ENCODE results near the gene ADAD2.

The ADAD2 gene

DNA sequence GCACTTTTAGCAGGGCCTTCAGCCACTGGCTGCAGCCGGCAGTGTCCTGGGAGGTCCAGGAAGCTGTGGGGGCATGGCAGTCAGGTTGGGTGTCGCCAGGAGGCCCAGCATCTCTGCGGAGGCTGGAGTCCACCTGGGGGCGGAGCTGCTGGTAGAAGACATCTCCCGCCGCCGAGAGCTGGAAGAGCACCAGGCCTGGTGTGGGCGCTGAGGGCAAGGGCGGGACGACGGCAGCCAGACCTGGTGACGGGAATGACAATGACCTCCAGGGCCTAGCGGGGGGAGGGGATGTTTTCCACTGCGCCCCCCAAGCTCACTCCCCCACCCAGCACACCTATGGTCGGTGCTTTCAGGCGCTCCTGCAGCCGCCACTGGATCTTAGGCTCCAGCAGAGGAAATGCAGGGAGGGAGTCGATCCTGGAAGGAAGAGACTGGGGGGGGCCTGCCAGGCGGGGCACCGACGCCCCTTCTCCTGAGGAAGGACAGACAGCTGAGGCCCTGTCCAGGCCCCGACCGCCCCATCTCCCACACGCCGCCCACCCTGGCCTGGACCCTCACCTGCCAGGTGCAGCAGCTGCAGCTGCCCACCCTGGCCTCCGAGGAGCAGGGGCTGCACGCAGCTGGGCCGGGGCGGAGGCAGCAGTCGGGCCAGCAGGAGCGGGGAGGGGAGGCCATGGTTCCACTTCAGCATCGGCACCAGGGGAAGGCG lies 11.2 kb upstream of the ADAD2 start:
- no peak for TF ChIP-seq JUND (IDR thresholded peaks at IDR 0.05; ENCODE audit: low read depth)
- in situ Hi-C loops (cut with HindIII; ENCODE audit: low pct_unique_long_range_greater_than_20kb, low sequenced_read_pairs): no loop called here
- no peak for DNase-seq (ENCODE audit: low read depth in 1 of 2, low spot score in 1 of 2)

DNA sequence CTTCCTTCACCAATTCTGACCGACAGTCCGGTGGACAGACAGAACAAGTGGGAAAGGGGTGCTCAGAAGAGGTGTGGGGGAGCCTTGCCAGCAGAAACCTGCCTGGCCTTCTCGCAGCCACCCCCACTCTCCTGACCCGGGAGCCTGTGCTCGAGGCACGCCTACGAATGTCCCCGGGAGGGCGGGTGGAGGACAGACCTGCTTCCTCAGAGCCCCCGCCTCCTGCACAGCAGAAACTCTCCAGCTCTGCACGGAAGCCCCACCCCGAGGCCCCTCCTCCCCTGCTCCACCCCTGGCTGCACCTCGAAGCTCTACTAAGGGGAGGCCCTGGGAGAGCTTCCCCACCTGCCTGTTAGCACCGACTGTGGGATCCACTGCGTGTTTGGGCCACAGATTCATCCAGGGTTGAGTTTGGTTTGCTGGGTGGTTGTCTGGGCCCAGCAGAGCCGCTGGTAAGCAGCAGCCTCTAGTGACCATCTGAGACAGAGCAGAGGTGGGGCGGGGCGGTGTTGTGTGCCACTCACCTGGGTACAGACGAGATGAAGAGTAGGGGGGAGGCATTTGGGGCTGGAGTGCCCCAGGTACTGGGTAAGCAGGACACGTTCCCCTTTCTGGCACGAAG lies 10.3 kb upstream of the ADAD2 start:
- no peak for DNase-seq (ENCODE audit: low read depth in 1 of 2, low spot score in 1 of 2)
- in situ Hi-C loops (cut with HindIII; ENCODE audit: low pct_unique_long_range_greater_than_20kb, low sequenced_read_pairs): no loop called here
- TF ChIP-seq JUND (IDR thresholded peaks at IDR 0.05; ENCODE audit: low read depth): no peak

DNA sequence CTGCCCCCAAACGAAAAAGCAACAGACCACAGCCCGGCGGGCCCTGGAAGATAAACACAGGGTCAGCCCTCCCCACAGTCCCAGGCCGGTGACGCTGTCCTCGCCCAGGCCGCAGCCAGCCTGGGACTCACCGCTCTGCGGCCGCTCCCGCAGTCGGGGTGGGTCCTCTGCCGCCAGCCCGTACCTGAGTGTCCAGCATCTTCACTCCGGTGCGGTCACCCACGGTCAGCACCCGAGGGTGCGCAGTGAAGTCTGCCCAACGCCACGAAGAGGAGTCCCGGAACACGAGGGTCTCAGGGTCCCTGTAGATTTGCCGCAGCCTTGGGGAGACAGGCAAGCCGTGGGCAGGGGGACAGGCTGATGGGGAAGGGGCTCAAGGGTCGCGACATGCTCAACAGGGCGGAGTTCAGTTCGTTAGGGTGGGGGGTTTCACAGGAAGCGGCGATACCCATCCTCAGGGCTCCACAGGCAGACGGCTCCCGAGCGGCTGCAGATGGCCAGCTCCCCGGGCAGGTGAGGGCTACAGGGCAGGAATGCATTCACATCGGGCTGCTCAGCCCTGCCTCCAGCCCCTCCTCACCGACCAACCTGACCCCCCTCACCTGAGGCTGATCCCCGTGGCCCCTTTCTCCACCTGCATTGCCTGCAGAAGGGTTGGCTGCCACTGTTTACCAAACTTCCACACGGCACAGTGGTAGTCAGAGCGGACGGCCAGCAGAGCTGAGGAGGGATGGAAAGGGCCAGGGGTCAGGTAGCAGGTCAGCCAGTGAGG lies 9.6 kb upstream of the ADAD2 start:
- TF ChIP-seq JUND (IDR thresholded peaks at IDR 0.05; ENCODE audit: low read depth): no peak
- in situ Hi-C loops (cut with HindIII; ENCODE audit: low pct_unique_long_range_greater_than_20kb, low sequenced_read_pairs): no loop called here

DNA sequence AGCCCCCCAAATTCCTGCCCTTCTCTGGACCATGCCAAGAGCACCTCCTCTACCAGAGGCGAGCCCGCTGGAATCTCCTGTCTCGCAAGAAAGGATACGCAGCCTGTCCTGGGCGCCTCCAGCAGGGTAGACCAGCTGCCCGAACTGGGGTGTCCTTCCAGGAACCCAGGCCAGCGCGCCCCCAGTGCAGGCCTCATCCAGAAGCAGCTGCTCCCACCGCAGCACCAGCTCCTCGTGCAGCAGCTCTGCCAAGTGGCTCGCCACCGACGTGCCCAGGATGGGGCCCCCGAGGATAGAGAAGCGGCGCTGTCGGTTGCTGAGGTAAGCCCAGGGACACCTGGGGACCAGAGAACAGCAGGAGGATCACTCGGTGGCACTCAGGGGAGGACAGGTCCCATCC lies 8.9 kb upstream of the ADAD2 start:
- in situ Hi-C loops (cut with HindIII; ENCODE audit: low pct_unique_long_range_greater_than_20kb, low sequenced_read_pairs): no loop called here
- no peak for TF ChIP-seq JUND (IDR thresholded peaks at IDR 0.05; ENCODE audit: low read depth)

More for the DNA sequence above, 9.6 kb upstream of the ADAD2 start:
- DNase-seq (ENCODE audit: low read depth in 1 of 2, low spot score in 1 of 2): no peak

GRCh38 chr16:84182680-84183571 lies 8.0 kb upstream of the ADAD2 start:
- in situ Hi-C loops (cut with HindIII; ENCODE audit: low pct_unique_long_range_greater_than_20kb, low sequenced_read_pairs): no loop called here
- TF ChIP-seq JUND (IDR thresholded peaks at IDR 0.05; ENCODE audit: low read depth): no peak
- DNase-seq (ENCODE audit: low read depth in 1 of 2, low spot score in 1 of 2): no peak

More for the DNA sequence above, 8.9 kb upstream of the ADAD2 start:
- no peak for DNase-seq (ENCODE audit: low read depth in 1 of 2, low spot score in 1 of 2)

- in situ Hi-C loops (cut with HindIII; ENCODE audit: low pct_unique_long_range_greater_than_20kb, low sequenced_read_pairs): no loop called here
- no peak for TF ChIP-seq JUND (IDR thresholded peaks at IDR 0.05; ENCODE audit: low read depth)
- DNase-seq (ENCODE audit: low read depth in 1 of 2, low spot score in 1 of 2): no peak
Measured at GRCh38 chr16:84183572-84183875, 7.4 kb upstream of the ADAD2 start.

DNA sequence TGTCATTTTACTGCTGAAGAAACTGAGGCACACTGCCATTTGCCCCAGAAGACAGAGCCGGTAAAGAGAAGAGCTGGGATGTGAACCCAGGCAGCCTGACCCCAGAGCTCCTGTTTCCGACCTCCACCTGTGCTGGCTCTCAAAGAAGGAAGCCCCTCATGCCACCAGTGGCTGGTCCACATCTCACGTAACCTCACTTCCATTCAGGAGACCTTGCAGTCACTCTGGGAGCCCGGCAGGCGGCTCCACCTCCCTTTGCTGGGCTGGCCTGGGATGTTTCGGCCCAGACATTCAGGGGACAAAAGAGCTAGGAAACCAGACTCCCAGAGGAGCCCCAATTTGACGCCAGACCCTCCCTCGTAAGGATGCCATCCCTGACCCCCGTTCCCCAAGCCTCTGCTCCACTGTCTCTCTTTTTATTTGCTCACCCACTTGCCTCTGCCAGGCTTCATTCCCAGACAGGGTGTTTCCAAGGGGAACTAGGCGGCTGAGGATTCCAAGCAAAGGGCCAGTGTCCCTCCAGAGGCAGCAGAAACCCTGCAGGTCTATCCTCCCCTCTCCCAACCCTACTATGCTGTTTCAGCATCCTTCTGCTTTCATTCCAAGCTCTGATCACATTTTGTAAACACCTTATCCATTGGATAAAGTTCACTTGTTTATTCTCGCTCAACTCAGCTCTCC lies 6.9 kb upstream of the ADAD2 start:
- in situ Hi-C loops (cut with HindIII; ENCODE audit: low pct_unique_long_range_greater_than_20kb, low sequenced_read_pairs): no loop called here
- TF ChIP-seq JUND (IDR thresholded peaks at IDR 0.05; ENCODE audit: low read depth): no peak
- DNase-seq (ENCODE audit: low read depth in 1 of 2, low spot score in 1 of 2): no peak

DNA sequence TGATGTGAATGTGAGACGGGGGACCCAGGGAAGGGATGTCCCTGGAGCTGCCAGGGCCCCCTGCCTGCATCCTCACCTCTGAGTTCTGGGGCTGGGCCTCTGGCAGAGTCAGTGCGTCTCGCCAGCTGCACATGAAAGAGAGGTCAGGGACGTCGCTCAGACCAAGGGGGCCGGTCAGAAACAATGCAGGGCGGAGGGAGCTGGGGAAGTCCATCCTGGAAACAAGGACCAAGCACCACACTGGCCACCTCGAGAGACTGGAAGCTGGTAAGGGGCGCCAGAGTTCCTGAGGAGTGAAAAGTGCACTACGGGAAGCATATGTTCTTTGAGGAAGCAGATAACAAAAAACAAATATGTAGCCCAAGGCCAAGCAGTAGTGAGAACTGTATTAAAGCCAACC lies 6.2 kb upstream of the ADAD2 start:
- in situ Hi-C loops (cut with HindIII; ENCODE audit: low pct_unique_long_range_greater_than_20kb, low sequenced_read_pairs): no loop called here
- no peak for TF ChIP-seq JUND (IDR thresholded peaks at IDR 0.05; ENCODE audit: low read depth)

DNA sequence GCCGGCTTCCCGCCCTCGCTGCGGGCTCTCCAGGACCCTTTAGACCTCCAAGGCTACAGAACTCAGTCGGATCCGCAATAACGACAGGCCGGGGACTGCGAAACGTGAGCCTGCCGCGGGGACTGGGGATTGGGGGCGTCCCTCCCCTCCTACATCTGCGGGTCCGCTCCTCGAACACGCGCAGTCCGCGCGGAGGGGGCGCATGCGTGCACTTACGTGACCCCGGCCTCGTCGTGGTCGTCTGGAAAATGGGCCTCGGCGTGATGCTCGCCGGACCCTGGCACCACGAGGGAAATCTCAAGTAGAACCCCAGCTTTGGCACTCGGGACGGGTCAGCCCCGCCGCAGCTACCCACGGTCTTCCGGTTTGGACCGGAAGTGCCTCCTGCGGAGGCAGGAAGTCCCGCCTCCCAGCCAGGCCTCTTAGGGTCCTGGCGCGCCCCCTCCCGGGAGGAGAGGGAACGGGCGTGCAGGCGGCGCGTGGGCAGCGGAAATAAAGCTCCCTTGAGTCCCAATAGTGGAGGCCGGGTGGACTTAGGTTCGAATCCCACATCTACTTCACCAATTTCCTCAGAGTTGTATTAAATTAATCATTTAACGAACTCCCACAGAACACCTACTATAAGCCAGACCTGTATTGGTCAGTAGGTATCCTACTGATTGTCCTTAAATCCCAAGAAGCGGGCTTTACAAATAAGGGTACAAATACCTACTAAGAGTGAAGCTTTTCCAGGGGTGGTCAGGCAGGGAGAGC lies 4.1 kb upstream of the ADAD2 start, which contains the start of gene TAF1C:
TSS of gene TAF1C (minus strand) at position 373 of the 753 bp plus-strand sequence. CDS start 2,069 bp downstream, outside the sequence.
- in situ Hi-C loops (cut with HindIII; ENCODE audit: low pct_unique_long_range_greater_than_20kb, low sequenced_read_pairs): no loop called here
- peak; percentile 97 to 98 for DNase-seq (ENCODE audit: low read depth in 1 of 2, low spot score in 1 of 2)
- no peak for TF ChIP-seq JUND (IDR thresholded peaks at IDR 0.05; ENCODE audit: low read depth)

More for the DNA sequence above, 6.2 kb upstream of the ADAD2 start:
- DNase-seq (ENCODE audit: low read depth in 1 of 2, low spot score in 1 of 2): no peak

- DNase-seq (ENCODE audit: low read depth in 1 of 2, low spot score in 1 of 2): no peak
- in situ Hi-C loops (cut with HindIII; ENCODE audit: low pct_unique_long_range_greater_than_20kb, low sequenced_read_pairs): no loop called here
- TF ChIP-seq JUND (IDR thresholded peaks at IDR 0.05; ENCODE audit: low read depth): no peak
Measured at GRCh38 chr16:84191466-84191865, 509 bp downstream of the ADAD2 start.

- in situ Hi-C loops (cut with HindIII; ENCODE audit: low pct_unique_long_range_greater_than_20kb, low sequenced_read_pairs): no loop called here
- TF ChIP-seq JUND (IDR thresholded peaks at IDR 0.05; ENCODE audit: low read depth): no peak
- DNase-seq (ENCODE audit: low read depth in 1 of 2, low spot score in 1 of 2): no peak
Measured at GRCh38 chr16:84193480-84193879, 2.5 kb downstream of the ADAD2 start.
